ENCODE measurements around the gene EFCAB6.

EFCAB6 gene

DNA sequence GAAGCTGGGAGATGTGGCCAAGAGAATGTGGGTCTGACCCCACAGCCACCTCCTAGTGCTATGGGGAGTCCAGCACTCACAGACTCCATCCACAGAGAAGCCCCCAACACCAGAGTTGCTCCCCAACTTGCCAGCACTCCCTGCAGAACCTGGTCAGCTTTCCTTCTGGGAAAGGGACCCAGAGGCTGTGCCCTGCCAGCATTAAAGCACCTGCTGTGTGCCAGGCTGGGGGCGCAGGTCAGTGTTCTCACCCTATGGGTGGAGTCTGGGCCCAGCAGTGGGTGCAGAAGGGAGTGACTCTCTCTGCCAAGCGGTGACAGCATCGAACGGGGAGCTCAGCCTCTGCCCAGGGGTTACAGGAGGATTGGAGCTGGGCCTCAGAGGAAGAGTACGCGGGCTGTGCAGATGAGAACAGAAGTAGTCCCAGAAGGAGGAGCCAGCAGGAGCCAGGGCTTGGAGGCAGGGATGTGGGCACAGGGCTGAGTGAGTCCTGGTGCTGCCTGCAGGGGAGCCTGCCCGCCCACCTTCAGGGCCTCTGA is 285.9 kb downstream of the EFCAB6 start:
- no peak for DNase-seq (ENCODE audit: low spot score)

DNA sequence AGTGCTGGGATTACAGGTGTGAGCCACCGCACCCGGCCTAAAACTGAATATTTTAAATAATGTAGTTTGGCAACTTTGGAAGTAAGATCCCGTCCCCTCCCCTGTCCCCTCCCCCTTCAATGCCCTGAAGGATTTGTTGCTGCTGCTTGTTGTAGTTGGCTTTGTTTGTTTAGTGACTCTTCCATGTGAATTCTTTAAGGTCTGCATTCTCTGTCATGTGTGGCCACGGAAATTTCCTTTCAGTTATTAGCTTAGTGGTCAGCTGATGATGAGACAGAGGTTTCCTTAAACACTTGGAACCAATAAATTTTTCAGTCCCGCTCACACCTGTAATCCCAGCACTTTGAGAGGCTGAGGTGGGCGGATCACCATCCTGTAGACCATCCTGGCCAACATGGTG is 290.4 kb downstream of the EFCAB6 start:
- DNase-seq (ENCODE audit: low spot score): no peak

DNA sequence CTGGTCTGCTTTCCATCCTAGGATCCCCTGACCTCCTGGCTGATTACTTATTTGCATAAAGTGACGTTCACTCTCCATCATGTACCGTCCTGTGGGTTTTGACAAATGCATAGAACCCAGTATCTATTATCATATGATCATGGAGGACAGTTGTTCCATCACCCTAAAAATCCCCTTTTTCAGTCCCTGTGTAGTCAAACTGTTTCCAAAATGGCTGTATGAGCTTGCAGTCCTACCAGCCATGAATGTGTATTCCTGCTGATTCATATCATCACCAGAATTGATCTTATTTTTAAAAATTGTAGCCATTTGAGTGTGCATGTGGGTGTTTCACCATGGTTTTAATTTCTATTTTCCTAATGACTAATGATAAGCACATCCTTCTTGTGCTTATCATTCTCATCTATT is 291.5 kb downstream of the EFCAB6 start:
- no peak for DNase-seq (ENCODE audit: low spot score)

DNA sequence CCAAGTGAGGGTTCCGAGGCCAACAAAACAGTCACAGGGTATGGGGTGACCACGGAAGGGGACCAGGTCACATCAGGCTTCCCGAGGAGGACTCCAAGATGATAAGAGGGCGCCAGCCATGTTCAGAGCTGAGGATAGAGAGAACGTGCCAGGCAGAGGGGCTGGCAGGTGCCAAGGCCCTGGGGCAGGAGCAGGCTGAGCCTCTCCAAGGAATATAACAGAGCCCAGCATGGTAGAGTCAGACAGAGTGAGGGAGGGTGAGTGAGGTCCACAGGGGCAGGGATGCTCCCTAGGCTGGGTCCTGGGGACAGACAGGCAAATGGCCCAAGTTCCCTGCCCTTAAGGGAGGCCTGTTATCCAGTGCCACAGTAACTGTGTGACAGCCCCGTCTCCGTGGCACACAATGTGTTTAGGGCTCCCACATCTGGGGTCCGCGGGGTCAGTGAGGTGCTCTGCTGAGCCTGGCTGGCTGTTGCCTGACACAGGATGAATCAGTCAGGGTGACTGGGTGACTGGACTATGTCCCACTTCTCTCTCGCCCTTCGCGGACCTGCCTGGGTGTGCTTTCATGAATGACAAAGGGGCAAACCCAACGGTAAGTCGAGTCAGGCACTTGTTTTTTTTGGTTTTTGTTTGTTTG is 295.0 kb downstream of the EFCAB6 start:
- DNase-seq (ENCODE audit: low spot score): no peak

- no peak for DNase-seq (ENCODE audit: low spot score)
Measured at GRCh38 chr22:43516386-43516785, 295.7 kb downstream of the EFCAB6 start.

- DNase-seq (ENCODE audit: low spot score): no peak
Measured at GRCh38 chr22:43515902-43516301, 296.2 kb downstream of the EFCAB6 start.

- DNase-seq (ENCODE audit: low spot score): no peak
Measured at GRCh38 chr22:43515411-43515810, 296.7 kb downstream of the EFCAB6 start.

- no peak for DNase-seq (ENCODE audit: low spot score)
Measured at GRCh38 chr22:43514476-43515157, 297.5 kb downstream of the EFCAB6 start.

DNA sequence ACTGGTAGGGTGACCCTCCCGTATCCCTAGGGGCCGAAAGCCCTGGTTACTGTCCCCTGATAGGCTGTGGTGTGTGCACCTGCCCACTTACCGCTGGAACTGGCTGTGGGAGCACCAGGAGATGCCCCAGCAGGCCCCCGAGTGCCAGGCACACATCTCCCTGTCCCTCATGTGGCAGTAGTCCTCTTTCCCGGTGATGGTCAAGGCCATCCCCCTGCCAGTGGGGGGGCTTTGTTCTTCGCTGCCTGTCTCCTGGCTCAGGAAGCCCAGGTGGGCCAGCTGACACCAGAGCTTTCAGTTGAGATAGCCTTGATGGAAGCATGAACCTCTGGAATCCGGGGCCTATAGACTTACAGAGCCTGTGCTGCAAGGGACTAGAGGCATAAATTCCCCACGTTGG is 299.8 kb downstream of the EFCAB6 start:
- no peak for DNase-seq (ENCODE audit: low spot score)

DNA sequence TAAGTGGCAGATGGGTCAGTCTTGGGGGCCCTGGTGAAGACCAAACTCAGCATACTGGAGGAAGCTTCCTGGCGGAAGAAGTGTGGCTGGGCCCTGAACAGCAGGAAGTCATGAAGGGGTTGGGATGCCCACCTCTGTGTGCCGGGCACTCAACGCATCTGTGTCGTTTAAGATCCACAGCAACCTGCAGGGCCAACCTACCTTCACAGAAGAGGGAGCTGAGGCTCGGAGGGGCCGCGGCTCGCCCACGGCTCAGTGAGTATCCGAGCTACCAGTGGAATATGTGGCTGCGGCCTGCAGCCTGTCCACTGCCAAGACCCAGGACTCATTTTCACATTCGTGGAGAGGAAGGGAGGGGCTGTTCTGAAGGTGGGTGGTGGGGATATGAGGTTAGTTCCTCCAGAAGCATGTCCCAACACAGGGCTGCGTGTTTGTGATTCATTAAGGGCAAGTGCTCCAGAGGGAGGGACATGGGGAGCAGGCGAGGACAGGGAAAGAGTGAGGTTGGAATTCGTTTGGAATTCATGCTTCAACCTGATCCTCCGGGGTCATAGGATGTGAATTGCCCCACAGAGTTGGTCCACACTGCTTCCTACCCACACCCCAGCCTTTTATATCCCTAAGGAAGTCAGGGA is 300.7 kb downstream of the EFCAB6 start:
- DNase-seq (ENCODE audit: low spot score): no peak

DNA sequence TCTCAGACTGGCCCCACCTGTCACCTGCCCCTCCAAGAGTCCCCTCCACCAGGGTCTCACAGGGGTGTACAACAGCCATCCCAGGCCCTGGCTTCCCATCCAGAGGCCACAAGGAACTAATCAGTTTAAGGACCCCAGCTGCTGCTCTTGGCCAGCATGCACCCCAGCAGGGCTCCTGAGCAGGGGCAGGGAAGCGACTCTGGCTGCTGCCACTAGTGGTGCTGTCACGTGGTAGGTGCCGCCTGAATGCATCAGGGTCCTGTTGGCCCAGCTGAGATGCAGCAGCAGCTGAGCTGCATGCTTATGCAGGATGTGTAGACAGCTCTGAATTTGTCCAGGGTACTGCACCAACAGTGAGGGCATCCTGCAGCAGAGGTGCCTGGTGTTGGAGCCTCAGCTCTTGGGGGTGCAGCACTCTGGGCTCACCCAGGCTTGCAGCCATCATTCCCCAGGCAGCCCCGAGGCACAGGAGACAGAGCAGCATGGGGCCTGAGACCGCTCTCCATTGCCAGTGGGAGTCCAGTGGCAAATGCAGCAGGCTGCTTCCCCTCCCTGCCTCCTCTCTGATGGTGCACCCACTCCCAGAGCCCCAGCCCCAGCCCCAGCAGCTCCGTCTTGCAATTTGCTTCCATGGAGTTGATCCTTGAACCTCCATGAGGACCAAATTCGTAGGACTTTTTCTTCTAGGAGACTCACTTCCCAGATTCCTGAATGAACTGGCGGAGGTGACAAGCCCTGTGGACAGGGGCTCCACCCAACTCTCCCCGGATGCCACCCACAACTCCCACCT is 301.6 kb downstream of the EFCAB6 start:
- DNase-seq (ENCODE audit: low spot score): no peak

DNA sequence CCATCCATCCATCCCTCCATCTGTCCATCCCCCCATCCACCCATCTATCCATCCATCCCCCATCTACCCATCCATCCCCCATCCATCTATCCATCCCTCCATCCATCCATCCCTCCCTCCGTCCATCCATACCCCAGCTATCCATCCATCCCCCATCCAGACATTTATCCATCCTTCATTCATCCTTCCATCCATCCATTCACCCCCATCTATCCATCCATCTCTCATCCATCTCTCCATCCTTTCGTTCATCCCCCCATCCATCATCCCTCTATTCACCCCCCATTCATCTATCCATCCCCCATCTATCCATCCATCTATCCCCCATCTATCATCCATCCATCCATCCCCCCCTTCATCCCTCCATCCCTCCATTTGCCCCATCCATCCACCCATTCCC is 302.8 kb downstream of the EFCAB6 start:
- DNase-seq (ENCODE audit: low spot score): no peak

GRCh38 chr22:43508489-43508888 is 303.6 kb downstream of the EFCAB6 start:
- no peak for DNase-seq (ENCODE audit: low spot score)

GRCh38 chr22:43507235-43507634 is 304.9 kb downstream of the EFCAB6 start:
- DNase-seq (ENCODE audit: low spot score): no peak

- DNase-seq (ENCODE audit: low spot score): no peak
Measured at GRCh38 chr22:43506487-43506886, 305.6 kb downstream of the EFCAB6 start.

DNA sequence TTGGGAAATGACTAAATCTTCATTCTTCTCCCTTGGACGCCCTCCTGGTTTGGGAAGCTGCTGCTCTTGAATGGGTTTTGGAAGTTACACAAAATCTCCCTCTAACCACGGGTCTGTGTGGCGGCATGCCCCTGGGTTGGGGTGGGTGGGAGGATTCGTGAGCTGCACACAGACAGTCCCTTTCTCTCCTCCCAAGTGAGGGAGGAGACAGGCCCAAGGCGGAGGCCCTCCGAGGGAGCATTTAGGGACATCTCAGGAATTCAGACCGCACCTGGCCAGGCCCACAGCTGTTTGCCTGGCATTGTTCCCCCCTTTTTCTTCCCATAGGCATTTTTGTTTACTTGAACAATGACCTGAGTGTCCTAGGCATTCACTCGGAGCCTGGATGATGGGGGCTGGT is 306.2 kb downstream of the EFCAB6 start:
- DNase-seq (ENCODE audit: low spot score): no peak

DNA sequence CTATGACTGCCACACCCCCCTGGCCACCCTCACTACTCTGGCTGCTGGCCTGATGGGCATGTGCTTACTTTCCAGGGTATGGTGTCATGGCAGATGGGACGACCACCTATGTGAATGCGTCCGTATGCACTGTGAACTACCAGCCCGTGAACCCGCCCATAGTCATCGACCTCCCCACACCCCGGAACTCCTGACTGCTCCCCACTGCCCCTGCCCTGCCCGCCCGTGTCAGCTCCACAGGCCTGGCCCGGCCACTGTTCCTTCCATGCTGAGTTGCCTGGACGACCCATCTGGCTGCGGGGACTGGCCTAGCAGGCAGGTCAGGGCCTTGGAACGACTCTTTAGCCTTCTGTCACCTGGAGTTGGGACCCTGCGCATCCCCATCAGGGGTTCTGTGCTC is 306.7 kb downstream of the EFCAB6 start:
- no peak for DNase-seq (ENCODE audit: low spot score)

DNA sequence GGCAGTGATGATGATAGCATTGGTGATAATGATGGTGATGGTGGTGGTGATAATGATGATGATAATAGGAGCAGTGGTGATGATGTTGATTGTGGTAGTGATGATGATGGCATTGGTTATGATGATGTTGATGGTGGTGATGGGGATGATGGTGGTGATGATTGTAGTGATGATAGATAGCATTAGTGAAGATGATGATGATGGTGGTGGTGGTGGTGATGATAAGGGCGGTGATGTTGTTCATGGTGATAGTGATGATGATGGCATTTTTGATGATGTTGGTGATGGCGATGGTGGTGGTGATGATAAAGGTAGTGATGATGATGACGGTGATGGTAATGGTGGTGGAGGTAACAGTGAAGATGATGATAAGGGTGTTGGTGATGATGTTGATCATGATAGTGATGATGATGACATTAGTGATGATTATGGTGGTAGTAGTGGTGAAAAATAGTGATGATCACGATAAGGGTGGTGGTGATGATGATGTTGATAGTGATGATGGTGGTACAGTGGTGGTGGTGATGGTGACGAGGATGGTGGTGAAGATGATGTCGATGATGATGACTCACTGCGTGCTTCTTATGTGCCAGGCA is 307.3 kb downstream of the EFCAB6 start:
- no peak for DNase-seq (ENCODE audit: low spot score)

- no peak for DNase-seq (ENCODE audit: low spot score)
Measured at GRCh38 chr22:43504068-43504467, 308.0 kb downstream of the EFCAB6 start.

DNA sequence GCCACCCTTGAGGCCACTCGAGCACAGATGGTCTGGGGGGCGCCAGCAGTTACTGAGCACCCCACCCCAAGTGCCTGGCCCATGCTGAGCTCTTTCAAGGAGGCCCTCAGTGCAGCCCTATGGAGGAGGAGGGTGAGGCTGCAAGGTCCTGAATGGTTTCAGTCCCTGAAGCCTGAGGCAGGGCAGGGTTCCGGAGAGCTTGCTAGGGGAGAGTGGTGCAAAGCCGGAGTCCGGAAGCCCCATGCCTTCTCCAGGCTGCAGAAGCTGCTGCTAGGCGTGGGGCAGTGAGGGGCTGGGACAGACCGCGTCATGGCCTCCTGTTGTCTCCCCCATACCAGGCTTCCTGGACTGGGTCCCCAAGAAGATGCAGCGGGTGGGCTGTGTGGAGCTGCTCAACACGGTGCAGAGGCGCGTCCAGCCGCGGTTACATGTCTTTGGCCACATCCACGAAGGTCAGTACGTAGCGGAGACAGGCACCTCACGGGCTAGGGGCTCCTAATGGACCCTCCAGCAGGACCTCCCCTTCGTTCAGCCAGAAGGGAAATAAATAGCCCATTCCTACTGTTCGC is 309.7 kb downstream of the EFCAB6 start:
- no peak for DNase-seq (ENCODE audit: low spot score)

DNA sequence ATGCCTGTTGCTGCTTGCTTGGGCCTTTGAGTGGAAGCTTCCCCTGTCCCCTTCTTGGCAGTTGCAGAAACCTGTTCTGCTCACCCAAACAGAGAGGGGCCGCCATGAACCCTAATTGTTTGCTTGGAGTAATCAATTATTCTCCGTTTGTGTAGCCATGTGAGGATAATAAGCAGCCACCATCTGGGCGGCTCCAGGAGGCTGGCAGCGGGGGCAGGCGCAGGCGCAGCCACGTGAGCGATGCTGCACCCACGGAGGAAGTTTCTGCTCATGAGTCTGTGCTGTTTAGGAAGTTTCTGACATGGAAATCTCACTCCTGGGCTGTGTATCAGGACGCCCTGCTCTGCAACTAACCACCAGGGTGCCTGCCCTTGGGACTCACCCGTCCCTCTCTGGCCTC is 310.2 kb downstream of the EFCAB6 start:
- no peak for DNase-seq (ENCODE audit: low spot score)

Measured in SW480 (cell line).